Mucosa of descending colon (tissue), 3 donors: Measurements from ENCODE around the gene UMAD1. TPM values are rescaled to one million over a fixed set of nuclear protein-coding genes. Genes with fewer than 3 reads are reported as not detected.

Source experiments
- ATAC-seq: fragments of 200-7000 bp; cut with Tn5 transposase; one replicate; pipeline ENCODE4 v1.9.1; 2020; ENCODE audit warnings: mild to moderate bottlenecking, moderate library complexity
- DNase-seq, 3 donors: peaks; one replicate each; pipeline ENCODE4 v3.0.0-alpha.2; 2020
- H3K36me3 ChIP-seq: fragments of 200-600 bp; one replicate; pipeline ENCODE4 v1.8.0; 2021; ENCODE audit warnings: low read depth, mild to moderate bottlenecking
- H3K4me1 ChIP-seq: fragments of 200-600 bp; one replicate; pipeline ENCODE4 v1.8.0; 2021; ENCODE audit warnings: low read depth, mild to moderate bottlenecking
- H3K4me3 ChIP-seq: fragments of 200-600 bp; one replicate; pipeline ENCODE4 v1.8.0; 2021; ENCODE audit warnings: mild to moderate bottlenecking
- H3K9me3 ChIP-seq: fragments of 200-600 bp; one replicate; pipeline ENCODE4 v1.8.0; 2021; ENCODE audit warnings: mild to moderate bottlenecking
- intact Hi-C, 2 donors: fragments of 100-400 bp; cut with DNase I in 1 of 2; cut with micrococcal nuclease in 1 of 2; formaldehyde crosslinking; loops; one replicate each; pipeline versions ENCODE4 v1.11.0 to v1.11.1; 2022; cut with DNase I, micrococcal nuclease
- total RNA-seq, 3 donors: library from RNA; stranded (reverse); fragmentation: NEBNext Ultra II Directional in 2 of 3; extraction: Animal tissue kit (Norgen Biotek cat#: 25700) in 2 of 3; gene quantifications; one replicate each; pipeline versions ENCODE4 v1.2.1 to v1.2.4, GENCODE V29; 2021 to 2023
- TF ChIP-seq, protein P1 (sequence below): fragments of 200-600 bp; IDR thresholded peaks from one replicate; pipeline ENCODE4 v1.8.0; 2022; ENCODE audit warnings: antibody characterized with exemption, mild to moderate bottlenecking
- donor health status: DM: no; HTN: no; CAD: no; lungs with moderate emphysema.
- donor health status: DM: no; HTN: no; CAD: no.
- donor health status: DM: no; HTN: yes; CAD: no.

UMAD1 gene
- total RNA-seq, 3 donors from 2014 or later = 18.5 to 22.1 (median 18.6) TPM

DNA sequence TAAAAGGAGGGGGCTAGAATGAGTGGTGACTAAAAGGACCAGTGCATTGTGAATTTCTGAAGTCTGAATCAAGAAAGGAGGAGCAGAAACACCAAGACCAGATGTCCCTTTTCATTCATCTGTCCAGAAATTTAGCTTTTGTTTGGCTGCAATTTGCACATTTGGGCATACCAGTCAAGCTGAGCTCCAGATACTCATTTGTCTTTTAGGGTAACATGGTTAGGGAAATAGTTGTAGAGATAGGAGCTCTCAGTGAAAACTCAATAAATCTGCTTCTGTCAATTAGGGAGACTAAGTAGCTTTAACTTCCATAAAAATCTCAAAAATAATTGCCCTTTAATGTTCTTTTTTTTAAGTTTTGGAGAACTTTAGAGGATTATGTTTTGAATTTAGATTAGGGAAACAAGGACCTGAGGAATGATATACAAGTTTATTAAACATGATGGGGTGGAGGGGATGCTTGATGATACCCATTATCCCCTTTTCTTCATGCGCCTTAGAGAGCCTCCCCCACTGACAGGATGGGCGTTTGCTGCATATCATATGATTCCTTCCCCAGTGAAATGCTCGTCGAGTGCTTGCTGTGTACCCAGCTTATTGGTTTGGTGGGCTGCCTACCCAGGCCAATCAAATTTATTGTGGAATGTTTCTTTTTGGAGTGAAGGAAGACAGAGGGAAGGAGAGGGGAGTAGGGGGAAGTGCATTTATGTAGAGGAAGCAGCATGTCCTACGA is 128.6 kb downstream of the UMAD1 start:
- H3K4me1 ChIP-seq = no peaks in the 10 kb centered on the region
- no peak for ATAC-seq
- intact Hi-C loops = loop anchor here in 1 of 2 donors (10.0 kb wide), 1 partner anchor 84 kb away; no protein-coding TSS in a partner anchor

GRCh38 chr7:7769710-7770627 is 129.4 kb downstream of the UMAD1 start:
- H3K9me3 ChIP-seq = no peaks in the 10 kb centered on the region

More for the DNA sequence above, 128.6 kb downstream of the UMAD1 start:
- Histone ChIP-seq H3K9me3 (no peaks in the 10 kb centered on the region), H3K4me3 (no peak overlapping the region), H3K36me3 (no peaks in the 10 kb centered on the region)
- TF ChIP-seq, protein P1, sequence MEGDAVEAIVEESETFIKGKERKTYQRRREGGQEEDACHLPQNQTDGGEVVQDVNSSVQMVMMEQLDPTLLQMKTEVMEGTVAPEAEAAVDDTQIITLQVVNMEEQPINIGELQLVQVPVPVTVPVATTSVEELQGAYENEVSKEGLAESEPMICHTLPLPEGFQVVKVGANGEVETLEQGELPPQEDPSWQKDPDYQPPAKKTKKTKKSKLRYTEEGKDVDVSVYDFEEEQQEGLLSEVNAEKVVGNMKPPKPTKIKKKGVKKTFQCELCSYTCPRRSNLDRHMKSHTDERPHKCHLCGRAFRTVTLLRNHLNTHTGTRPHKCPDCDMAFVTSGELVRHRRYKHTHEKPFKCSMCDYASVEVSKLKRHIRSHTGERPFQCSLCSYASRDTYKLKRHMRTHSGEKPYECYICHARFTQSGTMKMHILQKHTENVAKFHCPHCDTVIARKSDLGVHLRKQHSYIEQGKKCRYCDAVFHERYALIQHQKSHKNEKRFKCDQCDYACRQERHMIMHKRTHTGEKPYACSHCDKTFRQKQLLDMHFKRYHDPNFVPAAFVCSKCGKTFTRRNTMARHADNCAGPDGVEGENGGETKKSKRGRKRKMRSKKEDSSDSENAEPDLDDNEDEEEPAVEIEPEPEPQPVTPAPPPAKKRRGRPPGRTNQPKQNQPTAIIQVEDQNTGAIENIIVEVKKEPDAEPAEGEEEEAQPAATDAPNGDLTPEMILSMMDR = no peak
- no peak for DNase-seq

DNA sequence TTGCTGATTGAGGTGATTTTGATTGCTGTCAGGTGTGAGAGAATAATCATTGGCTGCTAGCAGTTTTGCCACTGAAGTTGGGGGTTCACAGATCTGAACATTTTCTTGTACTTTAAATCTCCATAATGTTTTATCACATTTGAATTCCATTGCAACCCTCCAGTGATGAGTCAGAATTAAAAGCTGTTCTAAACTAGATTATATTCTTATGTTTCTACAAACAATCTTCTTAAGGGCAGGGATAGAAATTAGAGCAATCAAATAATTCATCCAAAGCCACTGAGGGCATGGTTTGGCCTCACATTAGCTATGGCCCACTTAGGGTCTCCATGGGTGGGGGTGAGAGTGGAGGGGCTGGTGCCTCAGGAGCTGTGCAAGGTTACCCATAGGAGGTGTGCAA is 130.9 kb downstream of the UMAD1 start:
- Histone ChIP-seq H3K9me3 (no peaks in the 10 kb centered on the region), H3K4me1 (no peaks in the 10 kb centered on the region), H3K36me3 (no peaks in the 10 kb centered on the region), H3K4me3 (no peak overlapping the region)
- TF ChIP-seq, protein P1 = no peak
- ATAC-seq = no peak
- intact Hi-C loops = no loop called here
- no peak for DNase-seq

More at GRCh38 chr7:7769710-7770627, 129.4 kb downstream of the UMAD1 start:
- ATAC-seq (no peak), DNase-seq (no peak)
- TF ChIP-seq, protein P1 = no peak
- H3K4me3 ChIP-seq = no peak overlapping the region
- intact Hi-C loops = loop anchor here in 1 of 2 donors (10.0 kb wide), 1 partner anchor 85 kb away; no protein-coding TSS in a partner anchor
- no peaks in the 10 kb centered on the region for H3K4me1 ChIP-seq
- H3K36me3 ChIP-seq = no peaks in the 10 kb centered on the region

- Histone ChIP-seq H3K36me3 (no peaks in the 10 kb centered on the region), H3K4me3 (no peak overlapping the region), H3K4me1 (no peaks in the 10 kb centered on the region), H3K9me3 (no peaks in the 10 kb centered on the region)
- TF ChIP-seq, protein P1 = no peak
- ATAC-seq (peak; percentile 52), DNase-seq (no peak)
- intact Hi-C loops = no loop called here
Observed at GRCh38 chr7:7772397-7772821, 131.9 kb downstream of the UMAD1 start.

DNA sequence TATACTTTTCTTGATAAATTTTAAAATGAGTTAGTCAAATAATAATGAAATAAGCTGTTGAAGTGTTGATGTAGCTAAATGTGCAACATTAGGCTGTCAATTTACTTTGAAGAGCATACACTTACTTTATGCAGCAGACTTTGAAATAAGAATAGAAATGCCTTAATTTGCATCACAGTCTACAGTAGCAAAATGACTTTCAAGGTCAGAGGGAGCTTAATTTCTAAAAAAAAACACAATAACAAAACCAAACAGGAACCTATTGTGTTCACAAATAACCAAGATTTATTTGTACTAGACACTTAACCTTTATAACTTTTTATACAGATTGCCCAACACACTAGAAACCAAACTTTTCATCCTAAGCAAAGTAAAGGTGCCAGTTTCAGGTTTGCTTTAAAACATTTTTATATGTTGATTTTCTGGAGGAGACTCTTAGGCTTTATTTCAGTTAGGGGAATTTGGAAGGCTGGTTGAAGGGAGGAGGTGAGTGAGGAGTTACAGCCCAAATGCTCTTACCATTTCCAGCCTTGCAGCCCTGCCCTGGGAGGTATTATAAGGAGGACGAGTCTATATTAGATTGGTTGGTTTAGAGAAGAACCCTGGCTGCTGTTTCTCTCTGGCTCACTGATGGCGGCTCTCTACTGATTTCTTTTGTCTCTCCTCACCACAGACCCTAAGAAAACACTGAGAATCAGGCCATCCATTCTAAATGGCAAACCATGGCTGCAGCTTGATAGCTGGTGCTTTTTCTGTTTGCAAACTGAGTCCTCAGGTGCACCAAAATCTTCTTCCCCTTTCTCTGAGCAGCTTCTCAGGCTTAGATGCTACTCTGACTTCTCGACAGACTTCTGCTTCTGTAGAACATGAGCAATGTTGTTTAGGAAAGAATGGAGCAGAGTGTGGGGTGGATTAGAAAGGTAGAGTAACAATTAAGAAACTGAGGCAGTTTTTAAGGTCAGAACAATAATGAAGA is 133.1 kb downstream of the UMAD1 start:
- TF ChIP-seq, protein P1 = no peak
- Histone ChIP-seq H3K36me3 (no peaks in the 10 kb centered on the region), H3K4me1 (no peaks in the 10 kb centered on the region), H3K9me3 (no peaks in the 10 kb centered on the region), H3K4me3 (no peak overlapping the region)
- DNase-seq = no peak
- ATAC-seq = peak; percentile 15
- intact Hi-C loops = no loop called here
